HG03460 (cell line): ENCODE results near the gene RAB33A.
"Not testable (repeated sequence)": the region's sequence is repeated elsewhere in the genome, so short reads cannot be mapped to it uniquely, and the experiment has no call there.

ENCODE experiments used
- ATAC-seq: cut with Tn5 transposase; IDR thresholded peaks from one replicate; pipeline ENCODE4 v1.9.1; 2021; ENCODE audit not compliant: unreplicated experiment

RAB33A gene

DNA sequence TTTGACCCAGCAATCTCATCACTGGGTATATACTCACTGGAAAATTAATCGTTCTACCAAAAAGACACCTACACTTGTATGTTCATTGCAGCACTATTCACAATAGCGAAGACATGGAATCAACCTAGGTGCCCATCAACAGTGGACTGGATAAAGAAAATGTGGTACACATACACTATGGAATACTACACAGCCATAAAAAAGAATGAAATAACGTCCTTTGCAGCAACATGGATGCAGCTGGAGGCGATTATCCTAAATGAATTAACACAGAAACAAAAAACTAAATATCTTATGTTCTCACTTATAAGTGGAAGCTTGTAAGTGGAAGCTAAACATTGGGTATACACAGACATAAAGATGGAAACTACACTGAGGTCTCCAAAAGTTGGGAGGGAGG, 59.4 kb downstream of the RAB33A start:
- not testable (repeated sequence) for ATAC-seq
